Liver (tissue), 9 donors: ENCODE data around the gene HIPK2. TPM values are rescaled to one million over a fixed set of nuclear protein-coding genes. Genes with fewer than 3 reads are reported as not detected.
A peak's percentile ranks its signal among the peaks of the same experiment; 100 is the strongest.

Experiments used
- DNase-seq: peaks from one replicate; pipeline ENCODE4 v3.0.0-alpha.2; 2017; ENCODE audit warnings: low spot score
- H3K27ac ChIP-seq, 2 donors: one replicate each; pipeline ENCODE4 v1.7.0; 2013; ENCODE audit warnings: inconsistent platforms in 2 of 2, low read length in 2 of 2, control low read depth in 1 of 2, low read depth in 1 of 2, mild to moderate bottlenecking in 1 of 2
- H3K27me3 ChIP-seq, 4 donors: one replicate each; pipeline versions ENCODE4 v1.6.1 to v1.7.0; 2013; ENCODE audit warnings: low read length in 3 of 4, inconsistent platforms in 1 of 4, mild to moderate bottlenecking in 1 of 4, moderate library complexity in 1 of 4; ENCODE audit not compliant: control insufficient read depth in 4 of 4, insufficient read depth in 4 of 4
- H3K36me3 ChIP-seq, 4 donors: one replicate each; pipeline versions ENCODE4 v1.6.1 to v1.7.0; 2013; ENCODE audit warnings: low read length in 3 of 4, mild to moderate bottlenecking in 3 of 4, low read depth in 1 of 4, moderate library complexity in 1 of 4; ENCODE audit not compliant: control insufficient read depth in 4 of 4, insufficient read depth in 3 of 4
- H3K4me1 ChIP-seq, 4 donors: one replicate each; pipeline versions ENCODE4 v1.6.1 to v1.7.0; 2013; ENCODE audit warnings: low read length in 3 of 4, mild to moderate bottlenecking in 3 of 4, moderate library complexity in 1 of 4; ENCODE audit not compliant: control insufficient read depth in 4 of 4, insufficient read depth in 4 of 4
- H3K4me3 ChIP-seq, 3 donors: one replicate each; pipeline versions ENCODE4 v1.6.1 to v1.7.0; 2013; ENCODE audit warnings: low read length in 3 of 3, control low read depth in 1 of 3, low read depth in 1 of 3, mild to moderate bottlenecking in 1 of 3
- H3K9ac ChIP-seq, 2 donors: one replicate each; pipeline ENCODE4 v1.7.0; 2013; ENCODE audit warnings: low read length in 2 of 2, mild to moderate bottlenecking in 2 of 2, moderate library complexity in 2 of 2, control low read depth in 1 of 2, low read depth in 1 of 2
- H3K9me3 ChIP-seq, 4 donors: one replicate each; pipeline versions ENCODE4 v1.6.1 to v1.7.0; 2013; ENCODE audit warnings: low read length in 3 of 4; ENCODE audit not compliant: control insufficient read depth in 4 of 4
- ATF3 ChIP-seq: IDR thresholded peaks from 2 replicates; pipeline ENCODE4 v1.6.1; 2016; ENCODE audit warnings: antibody characterized with exemption
- EGR1 ChIP-seq, 2 donors: IDR thresholded peaks; 2 replicates each; pipeline ENCODE4 v1.6.1; 2016 to 2018; ENCODE audit warnings: antibody characterized with exemption in 2 of 2, low read depth in 2 of 2
- FOXA1 ChIP-seq: IDR thresholded peaks from 2 replicates; pipeline ENCODE4 v1.6.1; 2016; ENCODE audit warnings: antibody characterized with exemption
- GABPA ChIP-seq, 2 donors: IDR thresholded peaks in 1 of 2; conservative IDR thresholded peaks in 1 of 2; 2 replicates each; pipeline ENCODE4 v1.6.1; 2016; ENCODE audit warnings: antibody characterized with exemption in 2 of 2, mild to moderate bottlenecking in 1 of 2, moderate library complexity in 1 of 2
- HNF4A ChIP-seq, 2 donors: conservative IDR thresholded peaks; 2 replicates each; pipeline ENCODE4 v1.6.1; 2016; ENCODE audit warnings: antibody characterized with exemption in 2 of 2, mild to moderate bottlenecking in 2 of 2
- HNF4G ChIP-seq: IDR thresholded peaks from 2 replicates; pipeline ENCODE4 v1.6.1; 2016; ENCODE audit warnings: antibody characterized with exemption
- JUND ChIP-seq, 2 donors: IDR thresholded peaks; 2 replicates each; pipeline ENCODE4 v1.6.1; 2016; ENCODE audit warnings: antibody characterized with exemption in 2 of 2
- NR2F2 ChIP-seq: IDR thresholded peaks from 2 replicates; pipeline ENCODE4 v1.6.1; 2016; ENCODE audit warnings: antibody characterized with exemption
- RAD21 ChIP-seq, 2 donors: IDR thresholded peaks; 2 replicates each; pipeline ENCODE4 v1.6.1; 2016; ENCODE audit warnings: antibody characterized with exemption in 2 of 2, mild to moderate bottlenecking in 2 of 2
- RXRA ChIP-seq, 2 donors: IDR thresholded peaks; 2 replicates each; pipeline ENCODE4 v1.6.1; 2017 to 2018; ENCODE audit warnings: antibody characterized with exemption in 2 of 2, mild to moderate bottlenecking in 1 of 2
- SP1 ChIP-seq: IDR thresholded peaks from 2 replicates; pipeline ENCODE4 v1.6.1; 2018; ENCODE audit warnings: antibody characterized with exemption, mild to moderate bottlenecking
- YY1 ChIP-seq: IDR thresholded peaks from 2 replicates; pipeline ENCODE4 v1.6.1; 2016; ENCODE audit warnings: antibody characterized with exemption, mild to moderate bottlenecking
- ZBTB33 ChIP-seq: IDR thresholded peaks from 2 replicates; pipeline ENCODE4 v1.6.1; 2016; ENCODE audit warnings: antibody characterized with exemption
- WGBS: extraction: QIAGEN DNeasy Blood & Tissue Kit; methylation state at CpG from one replicate; pipeline ENCODE4 v1.1.7; 2013; 5-methylcytosine and 5-hydroxymethylcytosine counted together
- polyA plus RNA-seq, 2 donors: library from polyadenylated mRNA; stranded (reverse) in 1 of 2; unstranded in 1 of 2; fragments of 200-250 nt in 1 of 2; fragments of >200 nt in 1 of 2; fragmentation: Nextera tagmentation in 1 of 2; extraction: Ambion mirVana in 1 of 2; gene quantifications; one replicate each; pipeline versions ENCODE4 v1.2.1 to v1.2.3, GENCODE V29; 2013 to 2015
- total RNA-seq, 2 donors: library from RNA; depleted of rRNA; stranded (reverse); fragments of >200 nt; gene quantifications; one replicate each; pipeline ENCODE4 v1.2.3, GENCODE V29; 2014
- TF ChIP-seq, protein P1 (sequence below): IDR thresholded peaks from 2 replicates; pipeline ENCODE4 v1.6.1; 2016; ENCODE audit warnings: antibody characterized with exemption
- TF ChIP-seq, protein P2 (sequence below): fragments of 150-350 bp; IDR thresholded peaks from 2 replicates; pipeline ENCODE4 v1.5.1; 2017; ENCODE audit warnings: improper control_type of control experiment, low read depth, low read length; ENCODE audit not compliant: missing input control
- TF ChIP-seq, protein P3 (sequence below): IDR thresholded peaks from 2 replicates; pipeline ENCODE4 v1.6.1; 2016; ENCODE audit warnings: antibody characterized with exemption, mild to moderate bottlenecking
- donor health status: healthy.
- donor health status: healthy.
- donor health status: healthy.
- donor health status: healthy.
- donor health status: healthy.

The HIPK2 gene
- total and polyA plus RNA-seq, 4 donors: 13.1 to 48.8 (median 16.6) TPM

DNA sequence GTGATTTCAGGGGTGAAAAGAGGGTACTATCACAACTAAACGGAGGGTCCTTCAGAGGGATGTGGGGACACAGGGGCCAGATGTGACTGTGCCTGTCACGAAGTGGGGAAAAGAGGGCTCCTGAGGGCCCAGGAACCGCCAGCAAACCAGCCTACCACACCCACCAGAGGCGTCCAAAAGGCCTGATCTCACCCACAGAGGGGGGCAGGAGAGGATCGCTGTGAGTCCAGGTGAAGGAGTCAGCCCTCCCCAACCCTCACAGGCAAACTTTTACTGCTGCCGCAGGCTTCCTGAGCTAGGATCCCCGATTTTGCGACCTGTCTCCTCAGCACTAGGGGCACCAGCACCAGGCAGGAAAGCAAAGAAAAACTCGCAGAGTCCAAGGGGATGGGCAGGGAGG is 64.7 kb downstream of the HIPK2 start:
- H3K9ac ChIP-seq: no peak overlapping the region
- H3K36me3 ChIP-seq: peaks cover 9 to 28% (median 20%) of the 10 kb centered on the region in 4 donors
- no peaks in the 10 kb centered on the region for H3K27me3 ChIP-seq
- H3K4me3 ChIP-seq: no peak overlapping the region
- TF ChIP-seq, protein P1, sequence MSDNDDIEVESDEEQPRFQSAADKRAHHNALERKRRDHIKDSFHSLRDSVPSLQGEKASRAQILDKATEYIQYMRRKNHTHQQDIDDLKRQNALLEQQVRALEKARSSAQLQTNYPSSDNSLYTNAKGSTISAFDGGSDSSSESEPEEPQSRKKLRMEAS: no peak
- no peak for TF ChIP-seq SP1
- TF ChIP-seq FOXA1: no peak
- TF ChIP-seq NR2F2: no peak
- TF ChIP-seq EGR1 (IDR thresholded peaks at IDR 0.05; ENCODE audit: low read depth in 2 of 2): no peak
- TF ChIP-seq YY1: no peak
- TF ChIP-seq ATF3: no peak
- TF ChIP-seq HNF4A (conservative IDR thresholded peaks at IDR 0.05): no peak
- no peak for TF ChIP-seq RXRA (IDR thresholded peaks at IDR 0.05)
- TF ChIP-seq JUND (IDR thresholded peaks at IDR 0.05): no peak
- TF ChIP-seq, protein P2, sequence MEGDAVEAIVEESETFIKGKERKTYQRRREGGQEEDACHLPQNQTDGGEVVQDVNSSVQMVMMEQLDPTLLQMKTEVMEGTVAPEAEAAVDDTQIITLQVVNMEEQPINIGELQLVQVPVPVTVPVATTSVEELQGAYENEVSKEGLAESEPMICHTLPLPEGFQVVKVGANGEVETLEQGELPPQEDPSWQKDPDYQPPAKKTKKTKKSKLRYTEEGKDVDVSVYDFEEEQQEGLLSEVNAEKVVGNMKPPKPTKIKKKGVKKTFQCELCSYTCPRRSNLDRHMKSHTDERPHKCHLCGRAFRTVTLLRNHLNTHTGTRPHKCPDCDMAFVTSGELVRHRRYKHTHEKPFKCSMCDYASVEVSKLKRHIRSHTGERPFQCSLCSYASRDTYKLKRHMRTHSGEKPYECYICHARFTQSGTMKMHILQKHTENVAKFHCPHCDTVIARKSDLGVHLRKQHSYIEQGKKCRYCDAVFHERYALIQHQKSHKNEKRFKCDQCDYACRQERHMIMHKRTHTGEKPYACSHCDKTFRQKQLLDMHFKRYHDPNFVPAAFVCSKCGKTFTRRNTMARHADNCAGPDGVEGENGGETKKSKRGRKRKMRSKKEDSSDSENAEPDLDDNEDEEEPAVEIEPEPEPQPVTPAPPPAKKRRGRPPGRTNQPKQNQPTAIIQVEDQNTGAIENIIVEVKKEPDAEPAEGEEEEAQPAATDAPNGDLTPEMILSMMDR: no peak
- TF ChIP-seq ZBTB33: no peak
- no peak for TF ChIP-seq RAD21 (IDR thresholded peaks at IDR 0.05)
- TF ChIP-seq GABPA (IDR thresholded peaks at IDR 0.05 in 1 of 2, conservative IDR thresholded peaks at IDR 0.05 in 1 of 2): no peak
- TF ChIP-seq, protein P3, sequence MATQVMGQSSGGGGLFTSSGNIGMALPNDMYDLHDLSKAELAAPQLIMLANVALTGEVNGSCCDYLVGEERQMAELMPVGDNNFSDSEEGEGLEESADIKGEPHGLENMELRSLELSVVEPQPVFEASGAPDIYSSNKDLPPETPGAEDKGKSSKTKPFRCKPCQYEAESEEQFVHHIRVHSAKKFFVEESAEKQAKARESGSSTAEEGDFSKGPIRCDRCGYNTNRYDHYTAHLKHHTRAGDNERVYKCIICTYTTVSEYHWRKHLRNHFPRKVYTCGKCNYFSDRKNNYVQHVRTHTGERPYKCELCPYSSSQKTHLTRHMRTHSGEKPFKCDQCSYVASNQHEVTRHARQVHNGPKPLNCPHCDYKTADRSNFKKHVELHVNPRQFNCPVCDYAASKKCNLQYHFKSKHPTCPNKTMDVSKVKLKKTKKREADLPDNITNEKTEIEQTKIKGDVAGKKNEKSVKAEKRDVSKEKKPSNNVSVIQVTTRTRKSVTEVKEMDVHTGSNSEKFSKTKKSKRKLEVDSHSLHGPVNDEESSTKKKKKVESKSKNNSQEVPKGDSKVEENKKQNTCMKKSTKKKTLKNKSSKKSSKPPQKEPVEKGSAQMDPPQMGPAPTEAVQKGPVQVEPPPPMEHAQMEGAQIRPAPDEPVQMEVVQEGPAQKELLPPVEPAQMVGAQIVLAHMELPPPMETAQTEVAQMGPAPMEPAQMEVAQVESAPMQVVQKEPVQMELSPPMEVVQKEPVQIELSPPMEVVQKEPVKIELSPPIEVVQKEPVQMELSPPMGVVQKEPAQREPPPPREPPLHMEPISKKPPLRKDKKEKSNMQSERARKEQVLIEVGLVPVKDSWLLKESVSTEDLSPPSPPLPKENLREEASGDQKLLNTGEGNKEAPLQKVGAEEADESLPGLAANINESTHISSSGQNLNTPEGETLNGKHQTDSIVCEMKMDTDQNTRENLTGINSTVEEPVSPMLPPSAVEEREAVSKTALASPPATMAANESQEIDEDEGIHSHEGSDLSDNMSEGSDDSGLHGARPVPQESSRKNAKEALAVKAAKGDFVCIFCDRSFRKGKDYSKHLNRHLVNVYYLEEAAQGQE: no peak
- TF ChIP-seq HNF4G: no peak
- DNase-seq: no peak
- peaks cover 5 to 30% (median 19%) of the 10 kb centered on the region in 4 donors for H3K4me1 ChIP-seq
- H3K27ac ChIP-seq: peak overlapping the region in 1 of 2 donors; percentile 64
- H3K9me3 ChIP-seq: no peaks in the 10 kb centered on the region
- WGBS: 88% methylated on average over 9 of the region's 9 CpGs
